GM12874 (cell line): Measurements from ENCODE around the gene C22orf15.

ENCODE experiments used
- CTCF ChIP-seq: IDR thresholded peaks from 2 replicates; pipeline ENCODE4 v1.5.1; 2011; ENCODE audit warnings: low read depth, mild to moderate bottlenecking, control low read depth, low read length, moderate library complexity; ENCODE audit not compliant: insufficient read depth

Gene C22orf15

GRCh38 chr22:23782703-23783102 lies 19.9 kb downstream of the C22orf15 start:
- no peak for TF ChIP-seq CTCF

GRCh38 chr22:23783265-23784150 lies 20.7 kb downstream of the C22orf15 start:
- no peak for TF ChIP-seq CTCF

- TF ChIP-seq CTCF: no peak
Observed at GRCh38 chr22:23784215-23784732, 21.5 kb downstream of the C22orf15 start.

- TF ChIP-seq CTCF: no peak
Observed at GRCh38 chr22:23786261-23786710, 23.5 kb downstream of the C22orf15 start.

- no peak for TF ChIP-seq CTCF
Observed at GRCh38 chr22:23786752-23787599, 24.2 kb downstream of the C22orf15 start, which contains the start of gene SMARCB1. SMARCB1 (plus strand) TSS chr22:23786966; CDS start chr22:23787170, 204 bp downstream.

- TF ChIP-seq CTCF: no peak
Observed at GRCh38 chr22:23787600-23787896, 24.8 kb downstream of the C22orf15 start.

GRCh38 chr22:23787910-23788309 lies 25.1 kb downstream of the C22orf15 start:
- TF ChIP-seq CTCF: no peak
